NB4 (cell line): Measurements from ENCODE around the gene GLRX2.

Experiments used
- DNase-seq: peaks from one replicate; pipeline ENCODE4 v3.0.0; 2010; ENCODE audit warnings: low read depth
- H3K4me3 ChIP-seq: one replicate; pipeline ENCODE4 v1.5.1; 2011; ENCODE audit warnings: mild to moderate bottlenecking, low read depth, low read length, moderate library complexity
- CTCF ChIP-seq: IDR thresholded peaks from one replicate; pipeline ENCODE4 v1.5.1; 2012; ENCODE audit warnings: low read depth, low read length
- MYC ChIP-seq: IDR thresholded peaks from 2 replicates; pipeline ENCODE4 v1.6.1; 2011; ENCODE audit warnings: low read depth, low read length
- POLR2A ChIP-seq: IDR thresholded peaks from 2 replicates; pipeline ENCODE4 v1.6.1; 2011; ENCODE audit warnings: mild to moderate bottlenecking; ENCODE audit not compliant: insufficient read length; ENCODE audit errors: extremely low read depth
- TF ChIP-seq, protein P1 (sequence below): IDR thresholded peaks from 2 replicates; pipeline ENCODE4 v1.6.1; 2011; ENCODE audit warnings: low read depth, low read length

GLRX2 gene

DNA sequence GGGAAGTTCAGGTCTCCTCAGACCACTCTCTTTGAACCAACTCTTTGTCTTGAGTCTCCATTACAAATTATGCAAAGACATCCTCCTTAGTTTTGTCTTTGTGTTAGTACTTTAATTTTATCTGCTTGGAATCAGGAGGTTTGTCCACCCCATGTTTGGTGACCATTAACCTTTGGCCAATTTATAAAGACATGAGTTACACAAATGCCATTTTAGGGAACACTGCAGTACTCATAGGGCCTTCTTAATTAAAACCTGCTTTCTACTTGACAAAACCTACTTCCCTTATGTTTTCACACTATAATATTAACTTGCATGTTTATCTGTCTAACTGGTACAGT, 8.7 kb upstream of the GLRX2 start:
- TF ChIP-seq MYC = no peak
- no peak for TF ChIP-seq CTCF
- TF ChIP-seq POLR2A = no peak
- TF ChIP-seq, protein P1, sequence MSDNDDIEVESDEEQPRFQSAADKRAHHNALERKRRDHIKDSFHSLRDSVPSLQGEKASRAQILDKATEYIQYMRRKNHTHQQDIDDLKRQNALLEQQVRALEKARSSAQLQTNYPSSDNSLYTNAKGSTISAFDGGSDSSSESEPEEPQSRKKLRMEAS = no peak
- no peak for DNase-seq
- no peak overlapping the region for H3K4me3 ChIP-seq

DNA sequence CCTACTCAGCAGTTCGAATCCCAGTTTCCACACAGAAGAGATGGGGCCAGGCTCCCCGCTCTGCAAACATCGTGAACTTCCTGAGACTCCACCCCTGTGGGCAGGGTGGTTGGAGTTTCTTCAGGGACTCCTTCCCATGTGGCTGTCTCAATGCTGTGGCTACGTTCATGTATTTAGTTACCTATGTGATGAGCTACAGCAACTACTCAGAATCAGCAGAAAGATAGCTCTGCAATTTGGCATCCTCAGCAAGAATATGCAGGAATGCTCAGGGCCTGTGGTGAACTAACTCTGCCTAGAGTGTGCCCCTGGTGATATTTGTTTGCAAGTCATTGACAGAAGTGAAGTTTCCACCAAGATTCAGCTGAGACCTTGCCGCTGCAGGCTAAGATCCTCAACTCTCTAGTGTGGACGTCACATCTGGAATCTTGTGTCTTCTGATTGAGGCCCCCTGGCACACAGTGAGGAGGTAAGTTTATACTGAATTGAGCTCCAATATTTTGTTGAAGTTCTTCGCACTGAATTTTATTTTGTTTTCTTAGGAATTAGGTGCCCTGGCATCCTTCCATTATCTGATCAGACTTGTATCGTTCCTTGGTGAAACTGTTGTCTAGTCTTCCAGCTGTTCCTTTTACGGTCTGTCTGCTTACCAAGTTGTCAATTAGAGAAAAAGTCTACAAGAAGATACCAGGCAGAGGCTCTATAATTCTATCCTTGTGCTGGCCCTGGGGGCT, 8.2 kb upstream of the GLRX2 start:
- no peak overlapping the region for H3K4me3 ChIP-seq
- no peak for DNase-seq
- TF ChIP-seq CTCF (no peak), MYC (no peak), POLR2A (no peak)

- no peak overlapping the region for H3K4me3 ChIP-seq
- DNase-seq = peak; percentile 76
- no peak for TF ChIP-seq MYC
- TF ChIP-seq CTCF = no peak
- TF ChIP-seq, protein P1 = no peak
- no peak for TF ChIP-seq POLR2A
These were observed 6.5 kb upstream of the GLRX2 start for GRCh38 chr1:193111641-193112090.

DNA sequence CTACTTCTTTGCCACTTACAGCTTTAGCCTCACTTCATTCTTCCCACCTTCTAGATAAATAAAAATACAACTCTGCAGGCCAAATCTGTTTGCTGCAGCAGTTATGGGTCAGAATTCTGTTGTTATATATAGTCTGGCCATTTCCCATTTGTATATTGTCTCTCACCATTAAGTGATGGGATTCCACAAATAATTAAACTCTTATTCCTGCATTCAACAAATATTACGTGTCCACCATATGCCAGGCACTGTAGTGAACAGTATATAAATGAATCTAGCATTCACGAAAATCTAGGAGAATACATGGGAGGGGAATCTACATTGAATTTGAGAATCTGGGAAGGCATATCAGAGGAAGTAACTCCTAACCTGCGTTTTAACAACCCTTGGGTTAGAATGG, 5.7 kb upstream of the GLRX2 start:
- no peak for TF ChIP-seq POLR2A
- no peak for TF ChIP-seq CTCF
- TF ChIP-seq, protein P1 = no peak
- TF ChIP-seq MYC = no peak
- DNase-seq = no peak
- no peak overlapping the region for H3K4me3 ChIP-seq

DNA sequence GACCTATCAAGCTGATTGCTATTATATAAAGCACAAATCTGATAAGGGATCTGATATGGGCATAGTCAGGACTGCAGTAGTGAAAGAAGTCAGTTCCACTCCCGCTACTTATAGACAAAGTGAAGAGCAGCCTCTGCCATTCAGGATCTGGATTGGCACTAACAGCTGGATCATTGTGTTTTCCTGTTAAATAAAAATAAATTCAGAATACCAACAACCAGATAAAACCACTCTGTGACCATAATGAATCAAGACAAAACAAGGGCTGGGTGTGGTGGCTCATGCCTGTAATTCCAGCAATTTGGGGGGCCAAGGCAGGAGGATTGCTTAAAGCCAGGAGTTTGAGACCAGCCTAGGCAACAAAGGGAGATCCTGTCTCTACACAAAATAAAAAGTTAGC, 5.0 kb upstream of the GLRX2 start:
- no peak overlapping the region for H3K4me3 ChIP-seq
- DNase-seq = no peak
- TF ChIP-seq POLR2A (no peak), CTCF (no peak), MYC (no peak)
- TF ChIP-seq, protein P1 = no peak
